Measurements from ENCODE around the gene ZNF274. TPM values are rescaled to one million over a fixed set of nuclear protein-coding genes. Genes with fewer than 3 reads are reported as not detected.

ZNF274 gene
- total and polyA plus RNA-seq, 9 of the 15 experiments (the other 6 are each of a cell fraction or from before 2014, with no cell fraction given): 5.2 to 37.0 (median 28.1) TPM

GRCh38 chr19:58248886-58249285, 66.0 kb downstream of the ZNF274 start:
- H3K9ac ChIP-seq (ENCODE audit: insufficient read depth in 1 of 2, low read depth in 2 of 2, low read length in 2 of 2): no peak overlapping the region
- H3K9me1 ChIP-seq (ENCODE audit: control insufficient read depth, insufficient read depth, low read length): no peaks in the 10 kb centered on the region
- peaks cover 18% of the 10 kb centered on the region for H3K9me3 ChIP-seq (replicated peaks; ENCODE audit: control insufficient read depth, insufficient read depth, low read depth, low read length)
- FAIRE-seq (no peak), DNase-seq (ENCODE audit: extremely low read depth in 1 of 4, low spot score in 3 of 4) (no peak), ATAC-seq (no peak)
- WGBS (ENCODE audit: insufficient coverage, low coverage, missing lambda C conversion rate): 61% methylated on average over 3 of the region's 3 CpGs
- POLR2A ChIA-PET: no interaction called here
- no peak overlapping the region for H3K4me2 ChIP-seq (ENCODE audit: insufficient read depth, low read length)
- peaks cover 92% of the 10 kb centered on the region for H3K36me3 ChIP-seq (ENCODE audit: control insufficient read depth, insufficient read depth, low read length)
- BruUV-seq (replicated peaks): no TSS peak
- H3K79me2 ChIP-seq (ENCODE audit: control insufficient read depth, insufficient read depth, low read length): no peaks in the 10 kb centered on the region
- no peak overlapping the region for H2AFZ ChIP-seq (ENCODE audit: low read depth, low read length)
- in situ Hi-C loops (cut with MboI) (no loop called here), intact Hi-C loops (cut with micrococcal nuclease) (no loop called here)
- H4K20me1 ChIP-seq (replicated peaks; ENCODE audit: control insufficient read depth, insufficient read depth, low read length): no peaks in the 10 kb centered on the region
- no peak overlapping the region for H3K4me3 ChIP-seq
- CTCF ChIA-PET (ENCODE audit: low intra/inter-chr PET ratio): no interaction called here
- no peaks in the 10 kb centered on the region for H3K4me1 ChIP-seq (replicated peaks in 1 of 2; ENCODE audit: control insufficient read depth in 2 of 2, insufficient read depth in 2 of 2, low read length in 2 of 2)
- no peak overlapping the region for H3K27ac ChIP-seq (ENCODE audit: extremely low read depth, low read depth, low read length)
- H3K27me3 ChIP-seq (ENCODE audit: control insufficient read depth in 2 of 2, insufficient read depth in 2 of 2, low read length in 2 of 2): no peaks in the 10 kb centered on the region
- TF ChIP-seq PHB2 (IDR thresholded peaks at IDR 0.05; ENCODE audit: low read depth) (no peak), IRF2 (CRISPR knock-in tag; IDR thresholded peaks at IDR 0.05) (no peak), MAFK (IDR thresholded peaks at IDR 0.05; ENCODE audit: low read length) (no peak), FOSL1 (tag; conservative IDR thresholded peaks at IDR 0.05) (no peak), HEY1 (CRISPR knock-in tag; IDR thresholded peaks at IDR 0.05; ENCODE audit: borderline replicate concordance) (no peak), ZNF644 (tag; IDR thresholded peaks at IDR 0.05; ENCODE audit: low read depth) (no peak), HNRNPK (IDR thresholded peaks at IDR 0.05; ENCODE audit: low read depth, low read length, poor library complexity, severe bottlenecking) (no peak), MYBL2 (IDR thresholded peaks at IDR 0.05; ENCODE audit: low read depth) (no peak), MYBL2 (CRISPR knock-in tag; IDR thresholded peaks at IDR 0.05; ENCODE audit: borderline replicate concordance) (no peak), ZNF24 (IDR thresholded peaks at IDR 0.05) (no peak), ZBTB43 (CRISPR knock-in tag; IDR thresholded peaks at IDR 0.05) (no peak), PML (IDR thresholded peaks at IDR 0.05; ENCODE audit: low read length) (no peak), USF2 (CRISPR knock-in tag; IDR thresholded peaks at IDR 0.05) (no peak), HNRNPLL (IDR thresholded peaks at IDR 0.05; ENCODE audit: low read depth, low read length, poor library complexity, severe bottlenecking) (no peak)
- TF ChIP-seq, protein P1, sequence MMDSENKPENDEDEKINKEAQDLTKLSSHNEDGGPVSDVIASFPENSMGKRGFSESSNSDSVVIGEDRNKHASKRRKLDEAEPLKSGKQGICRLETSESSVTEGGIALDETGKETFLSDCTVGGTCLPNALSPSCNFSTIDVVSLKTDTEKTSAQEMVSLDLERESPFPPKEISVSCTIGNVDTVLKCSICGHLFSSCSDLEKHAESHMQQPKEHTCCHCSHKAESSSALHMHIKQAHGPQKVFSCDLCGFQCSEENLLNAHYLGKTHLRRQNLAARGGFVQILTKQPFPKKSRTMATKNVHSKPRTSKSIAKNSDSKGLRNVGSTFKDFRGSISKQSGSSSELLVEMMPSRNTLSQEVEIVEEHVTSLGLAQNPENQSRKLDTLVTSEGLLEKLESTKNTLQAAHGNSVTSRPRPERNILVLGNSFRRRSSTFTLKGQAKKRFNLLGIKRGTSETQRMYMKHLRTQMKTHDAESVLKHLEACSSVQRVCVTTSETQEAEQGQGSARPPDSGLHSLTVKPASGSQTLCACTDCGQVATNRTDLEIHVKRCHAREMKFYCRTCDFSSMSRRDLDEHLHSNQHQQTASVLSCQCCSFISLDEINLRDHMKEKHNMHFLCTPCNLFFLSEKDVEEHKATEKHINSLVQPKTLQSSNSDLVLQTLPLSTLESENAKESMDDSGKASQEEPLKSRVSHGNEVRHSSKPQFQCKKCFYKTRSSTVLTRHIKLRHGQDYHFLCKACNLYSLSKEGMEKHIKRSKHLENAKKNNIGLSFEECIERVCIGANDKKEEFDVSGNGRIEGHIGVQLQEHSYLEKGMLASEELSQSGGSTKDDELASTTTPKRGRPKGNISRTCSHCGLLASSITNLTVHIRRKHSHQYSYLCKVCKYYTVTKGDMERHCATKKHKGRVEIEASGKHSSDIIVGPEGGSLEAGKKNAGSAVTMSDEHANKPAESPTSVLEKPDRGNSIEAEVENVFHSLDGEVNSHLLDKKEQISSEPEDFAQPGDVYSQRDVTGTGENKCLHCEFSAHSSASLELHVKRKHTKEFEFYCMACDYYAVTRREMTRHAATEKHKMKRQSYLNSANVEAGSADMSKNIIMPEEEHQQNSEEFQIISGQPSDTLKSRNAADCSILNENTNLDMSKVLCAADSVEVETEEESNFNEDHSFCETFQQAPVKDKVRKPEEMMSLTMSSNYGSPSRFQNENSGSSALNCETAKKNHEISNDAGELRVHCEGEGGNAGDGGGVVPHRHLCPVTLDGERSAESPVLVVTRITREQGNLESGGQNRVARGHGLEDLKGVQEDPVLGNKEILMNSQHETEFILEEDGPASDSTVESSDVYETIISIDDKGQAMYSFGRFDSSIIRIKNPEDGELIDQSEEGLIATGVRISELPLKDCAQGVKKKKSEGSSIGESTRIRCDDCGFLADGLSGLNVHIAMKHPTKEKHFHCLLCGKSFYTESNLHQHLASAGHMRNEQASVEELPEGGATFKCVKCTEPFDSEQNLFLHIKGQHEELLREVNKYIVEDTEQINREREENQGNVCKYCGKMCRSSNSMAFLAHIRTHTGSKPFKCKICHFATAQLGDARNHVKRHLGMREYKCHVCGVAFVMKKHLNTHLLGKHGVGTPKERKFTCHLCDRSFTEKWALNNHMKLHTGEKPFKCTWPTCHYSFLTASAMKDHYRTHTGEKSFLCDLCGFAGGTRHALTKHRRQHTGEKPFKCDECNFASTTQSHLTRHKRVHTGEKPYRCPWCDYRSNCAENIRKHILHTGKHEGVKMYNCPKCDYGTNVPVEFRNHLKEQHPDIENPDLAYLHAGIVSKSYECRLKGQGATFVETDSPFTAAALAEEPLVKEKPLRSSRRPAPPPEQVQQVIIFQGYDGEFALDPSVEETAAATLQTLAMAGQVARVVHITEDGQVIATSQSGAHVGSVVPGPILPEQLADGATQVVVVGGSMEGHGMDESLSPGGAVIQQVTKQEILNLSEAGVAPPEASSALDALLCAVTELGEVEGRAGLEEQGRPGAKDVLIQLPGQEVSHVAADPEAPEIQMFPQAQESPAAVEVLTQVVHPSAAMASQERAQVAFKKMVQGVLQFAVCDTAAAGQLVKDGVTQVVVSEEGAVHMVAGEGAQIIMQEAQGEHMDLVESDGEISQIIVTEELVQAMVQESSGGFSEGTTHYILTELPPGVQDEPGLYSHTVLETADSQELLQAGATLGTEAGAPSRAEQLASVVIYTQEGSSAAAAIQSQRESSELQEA (IDR thresholded peaks at IDR 0.05; ENCODE audit: low read depth): no peak
